Neural progenitor cell (in vitro differentiated cells): ENCODE results near the gene RHOG. TPM values are rescaled to one million over a fixed set of nuclear protein-coding genes. Genes with fewer than 3 reads are reported as not detected.

Experiments used
- DNase-seq: peaks from one replicate; pipeline ENCODE4 v3.0.0-alpha.2; 2016; ENCODE audit warnings: low spot score
- H2AFZ ChIP-seq: fragments of 200-600 bp; sonication (generic); replicated peaks from 2 replicates; pipeline ENCODE4 v1.6.1; 2016; ENCODE audit warnings: antibody characterized with exemption
- H3F3A ChIP-seq: fragments of 200-600 bp; sonication (generic); 2 replicates; pipeline ENCODE4 v1.6.1; 2016; ENCODE audit warnings: antibody characterized with exemption, low read depth
- H3K27ac ChIP-seq: fragments of 200-600 bp; sonication (generic); 2 replicates; pipeline ENCODE4 v1.5.1; 2016; ENCODE audit warnings: mild to moderate bottlenecking
- H3K27me3 ChIP-seq: fragments of 200-600 bp; sonication (generic); 2 replicates; pipeline ENCODE4 v1.6.1; 2016; ENCODE audit warnings: mild to moderate bottlenecking, moderate library complexity
- H3K36me3 ChIP-seq: fragments of 200-600 bp; sonication (generic); 2 replicates; pipeline ENCODE4 v1.5.1; 2016
- H3K4me1 ChIP-seq: fragments of 200-600 bp; sonication (generic); 2 replicates; pipeline ENCODE4 v1.6.1; 2016; ENCODE audit warnings: mixed run types
- H3K4me2 ChIP-seq: fragments of 200-600 bp; sonication (generic); 2 replicates; pipeline ENCODE4 v1.6.1; 2016
- H3K4me3 ChIP-seq: fragments of 200-600 bp; sonication (generic); 2 replicates; pipeline ENCODE4 v1.5.1; 2016
- H3K79me2 ChIP-seq: fragments of 200-600 bp; sonication (generic); 2 replicates; pipeline ENCODE4 v1.6.1; 2016; ENCODE audit warnings: low read depth
- H3K9ac ChIP-seq: fragments of 200-600 bp; sonication (generic); 2 replicates; pipeline ENCODE4 v1.6.1; 2016
- H3K9me3 ChIP-seq: fragments of 200-600 bp; sonication (generic); 2 replicates; pipeline ENCODE4 v1.5.1; 2016; ENCODE audit warnings: low read depth
- H4K20me1 ChIP-seq: fragments of 200-600 bp; sonication (generic); 2 replicates; pipeline ENCODE4 v1.6.1; 2016; ENCODE audit warnings: low read depth
- H3K27ac Mint-ChIP-seq: 3 replicates; pipeline ENCODE4 v1.8.0; 2021; ENCODE audit warnings: mixed read lengths
- H3K27me3 Mint-ChIP-seq: 2 replicates; pipeline ENCODE4 v1.8.0; 2022; ENCODE audit warnings: low read depth, mild to moderate bottlenecking, inconsistent platforms, moderate library complexity, mixed read lengths; ENCODE audit not compliant: insufficient read depth
- H3K36me3 Mint-ChIP-seq: 3 replicates; pipeline ENCODE4 v1.8.0; 2021; ENCODE audit warnings: mixed read lengths
- H3K4me1 Mint-ChIP-seq: 3 replicates; pipeline ENCODE4 v1.8.0; 2021; ENCODE audit warnings: mixed read lengths
- H3K4me3 Mint-ChIP-seq: 3 replicates; pipeline ENCODE4 v1.8.0; 2021; ENCODE audit warnings: mild to moderate bottlenecking, moderate library complexity, mixed read lengths
- H3K9me3 Mint-ChIP-seq: 3 replicates; pipeline ENCODE4 v1.8.0; 2020; ENCODE audit warnings: mixed read lengths
- CTCF ChIP-seq: fragments of 200-600 bp; sonication (generic); IDR thresholded peaks from 2 replicates; pipeline ENCODE4 v1.5.1; 2017; ENCODE audit warnings: antibody characterized with exemption, mild to moderate bottlenecking
- EZH2 ChIP-seq: fragments of 200-600 bp; sonication (generic); IDR thresholded peaks from 2 replicates; pipeline ENCODE4 v1.6.1; 2017; ENCODE audit warnings: antibody characterized with exemption, mild to moderate bottlenecking, moderate library complexity
- EZH2phosphoT487 ChIP-seq: fragments of 200-600 bp; sonication (generic); IDR thresholded peaks from 2 replicates; pipeline ENCODE4 v1.6.1; 2017; ENCODE audit warnings: antibody characterized with exemption
- total RNA-seq: library from RNA; depleted of rRNA; stranded (reverse); fragments of >200 nt; gene quantifications from 2 replicates; pipeline ENCODE4 v1.2.3, GENCODE V29; 2015; ENCODE audit warnings: low replicate concordance

Gene RHOG
- total RNA-seq, 1 donor from 2014 or later: 5.9 TPM

- DNase-seq: no peak
- H3K4me2 ChIP-seq: peak overlapping the region; percentile 98
- peaks cover 16% of the 10 kb centered on the region for H4K20me1 ChIP-seq
- H2AFZ ChIP-seq: peak overlapping the region; percentile 97
- H3K9me3 ChIP-seq: no peaks in the 10 kb centered on the region
- no peak overlapping the region for H3K9ac ChIP-seq
- TF ChIP-seq EZH2phosphoT487 (no peak), CTCF (no peak), EZH2 (no peak)
- H3K4me1 ChIP-seq: peaks cover 22% of the 10 kb centered on the region
- H3K4me1 Mint-ChIP-seq: peaks cover 41% of the 10 kb centered on the region
- H3K27me3 ChIP-seq: peaks cover 20% of the 10 kb centered on the region
- H3K27ac Mint-ChIP-seq: no peak overlapping the region
- no peaks in the 10 kb centered on the region for H3K36me3 Mint-ChIP-seq
- no peaks in the 10 kb centered on the region for H3K36me3 ChIP-seq
- peak overlapping the region; percentile 89 for H3K4me3 Mint-ChIP-seq
- H3K79me2 ChIP-seq: no peaks in the 10 kb centered on the region
- H3K27me3 Mint-ChIP-seq: peaks cover 4% of the 10 kb centered on the region
- H3F3A ChIP-seq: peaks cover 21% of the 10 kb centered on the region
- H3K27ac ChIP-seq: no peak overlapping the region
- peak overlapping the region; percentile 85 for H3K4me3 ChIP-seq
- H3K9me3 Mint-ChIP-seq: no peaks in the 10 kb centered on the region
These were observed 13.9 kb upstream of the RHOG start for GRCh38 chr11:3854660-3854976.

DNA sequence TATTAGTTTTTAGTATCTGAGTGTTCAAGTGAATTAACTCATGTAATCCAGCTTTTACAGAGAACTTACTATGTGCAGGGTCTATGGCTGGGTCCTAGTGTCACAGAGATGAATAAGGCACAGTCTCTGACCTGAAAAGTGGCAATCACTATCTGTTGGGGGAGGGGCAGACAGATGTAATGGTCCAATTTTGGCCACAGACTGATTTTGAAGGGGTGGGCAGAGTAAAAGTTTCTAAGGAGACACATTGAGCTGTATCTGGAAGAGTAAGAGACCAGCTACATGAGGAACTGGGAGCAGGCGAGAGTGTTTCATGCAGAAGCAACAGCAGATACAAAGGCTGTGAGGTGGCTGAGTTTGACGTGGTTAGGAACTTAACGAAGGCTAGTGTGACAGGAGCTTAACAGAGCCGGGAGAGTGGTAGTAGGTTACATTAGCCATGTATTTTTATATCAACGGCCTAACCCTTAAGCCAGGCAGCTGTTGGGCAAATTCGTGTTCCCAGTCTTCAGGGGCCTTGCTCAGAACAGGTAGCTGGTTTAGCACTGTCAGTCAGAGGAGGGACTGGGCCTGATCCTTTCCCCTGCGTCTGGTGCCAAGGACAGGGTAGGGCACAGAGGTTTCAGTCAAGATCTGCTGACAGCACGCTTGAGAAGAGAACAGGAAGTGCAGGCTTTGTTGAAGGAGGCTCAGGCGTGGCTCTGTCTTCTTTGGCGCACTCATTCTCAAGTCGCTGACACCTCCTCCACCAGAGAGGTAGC is 13.3 kb upstream of the RHOG start:
- H3K4me1 Mint-ChIP-seq: peaks cover 38% of the 10 kb centered on the region
- peaks cover 4% of the 10 kb centered on the region for H3K27me3 Mint-ChIP-seq
- H3K9me3 Mint-ChIP-seq: no peaks in the 10 kb centered on the region
- DNase-seq: no peak
- peak overlapping the region; percentile 89 for H3K4me3 Mint-ChIP-seq
- no peaks in the 10 kb centered on the region for H3K9me3 ChIP-seq
- H3K36me3 Mint-ChIP-seq: no peaks in the 10 kb centered on the region
- H3K36me3 ChIP-seq: no peaks in the 10 kb centered on the region
- H3K79me2 ChIP-seq: no peaks in the 10 kb centered on the region
- H3K4me1 ChIP-seq: peaks cover 18% of the 10 kb centered on the region
- no peak overlapping the region for H3K27ac Mint-ChIP-seq
- H3K27me3 ChIP-seq: peaks cover 20% of the 10 kb centered on the region
- peaks cover 16% of the 10 kb centered on the region for H4K20me1 ChIP-seq
- TF ChIP-seq EZH2 (no peak), EZH2phosphoT487 (no peak), CTCF (no peak)
- H3K27ac ChIP-seq: no peak overlapping the region
- peak overlapping the region; percentile 98 for H3K4me2 ChIP-seq
- peak overlapping the region; percentile 97 for H2AFZ ChIP-seq
- H3F3A ChIP-seq: peaks cover 21% of the 10 kb centered on the region
- no peak overlapping the region for H3K9ac ChIP-seq
- peak overlapping the region; percentile 85 for H3K4me3 ChIP-seq

DNA sequence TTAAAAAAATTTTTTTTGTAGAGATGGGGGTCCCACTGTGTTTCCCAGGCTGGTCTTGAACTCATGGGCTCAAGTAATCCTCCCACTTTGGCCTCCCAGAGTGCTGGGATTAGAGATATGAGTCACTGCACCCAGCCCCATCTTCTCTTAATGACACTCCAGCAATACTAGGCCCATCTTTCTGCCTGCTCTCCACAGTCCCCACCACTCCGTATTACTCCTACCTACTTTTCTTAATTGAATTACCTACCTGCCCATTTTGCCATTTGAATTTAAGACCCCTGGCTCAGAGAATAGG is 12.7 kb upstream of the RHOG start:
- H3K9me3 Mint-ChIP-seq: no peaks in the 10 kb centered on the region
- no peak overlapping the region for H3K9ac ChIP-seq
- H3K4me1 ChIP-seq: peaks cover 15% of the 10 kb centered on the region
- TF ChIP-seq CTCF (no peak), EZH2phosphoT487 (no peak), EZH2 (no peak)
- H3K4me2 ChIP-seq: no peak overlapping the region
- H2AFZ ChIP-seq: no peak overlapping the region
- no peak overlapping the region for H3K27ac Mint-ChIP-seq
- H3K4me3 Mint-ChIP-seq: no peak overlapping the region
- no peaks in the 10 kb centered on the region for H3K79me2 ChIP-seq
- no peak overlapping the region for H3K27ac ChIP-seq
- peaks cover 20% of the 10 kb centered on the region for H3K27me3 ChIP-seq
- peaks cover 21% of the 10 kb centered on the region for H3F3A ChIP-seq
- H3K4me3 ChIP-seq: no peak overlapping the region
- H3K4me1 Mint-ChIP-seq: peaks cover 33% of the 10 kb centered on the region
- H3K27me3 Mint-ChIP-seq: peaks cover 4% of the 10 kb centered on the region
- H3K9me3 ChIP-seq: no peaks in the 10 kb centered on the region
- H3K36me3 Mint-ChIP-seq: no peaks in the 10 kb centered on the region
- no peak for DNase-seq
- peaks cover 12% of the 10 kb centered on the region for H4K20me1 ChIP-seq
- H3K36me3 ChIP-seq: no peaks in the 10 kb centered on the region
